HG03439 (cell line): Measurements from ENCODE around the gene SPN.
"Not testable (repeated sequence)": the region's sequence is repeated elsewhere in the genome, so short reads cannot be mapped to it uniquely, and the experiment has no call there.

Source experiments
- ATAC-seq: cut with Tn5 transposase; IDR thresholded peaks from one replicate; pipeline ENCODE4 v1.9.1; 2021; ENCODE audit warnings: mild to moderate bottlenecking, moderate library complexity; ENCODE audit not compliant: unreplicated experiment

The SPN gene, protein sequence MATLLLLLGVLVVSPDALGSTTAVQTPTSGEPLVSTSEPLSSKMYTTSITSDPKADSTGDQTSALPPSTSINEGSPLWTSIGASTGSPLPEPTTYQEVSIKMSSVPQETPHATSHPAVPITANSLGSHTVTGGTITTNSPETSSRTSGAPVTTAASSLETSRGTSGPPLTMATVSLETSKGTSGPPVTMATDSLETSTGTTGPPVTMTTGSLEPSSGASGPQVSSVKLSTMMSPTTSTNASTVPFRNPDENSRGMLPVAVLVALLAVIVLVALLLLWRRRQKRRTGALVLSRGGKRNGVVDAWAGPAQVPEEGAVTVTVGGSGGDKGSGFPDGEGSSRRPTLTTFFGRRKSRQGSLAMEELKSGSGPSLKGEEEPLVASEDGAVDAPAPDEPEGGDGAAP

DNA sequence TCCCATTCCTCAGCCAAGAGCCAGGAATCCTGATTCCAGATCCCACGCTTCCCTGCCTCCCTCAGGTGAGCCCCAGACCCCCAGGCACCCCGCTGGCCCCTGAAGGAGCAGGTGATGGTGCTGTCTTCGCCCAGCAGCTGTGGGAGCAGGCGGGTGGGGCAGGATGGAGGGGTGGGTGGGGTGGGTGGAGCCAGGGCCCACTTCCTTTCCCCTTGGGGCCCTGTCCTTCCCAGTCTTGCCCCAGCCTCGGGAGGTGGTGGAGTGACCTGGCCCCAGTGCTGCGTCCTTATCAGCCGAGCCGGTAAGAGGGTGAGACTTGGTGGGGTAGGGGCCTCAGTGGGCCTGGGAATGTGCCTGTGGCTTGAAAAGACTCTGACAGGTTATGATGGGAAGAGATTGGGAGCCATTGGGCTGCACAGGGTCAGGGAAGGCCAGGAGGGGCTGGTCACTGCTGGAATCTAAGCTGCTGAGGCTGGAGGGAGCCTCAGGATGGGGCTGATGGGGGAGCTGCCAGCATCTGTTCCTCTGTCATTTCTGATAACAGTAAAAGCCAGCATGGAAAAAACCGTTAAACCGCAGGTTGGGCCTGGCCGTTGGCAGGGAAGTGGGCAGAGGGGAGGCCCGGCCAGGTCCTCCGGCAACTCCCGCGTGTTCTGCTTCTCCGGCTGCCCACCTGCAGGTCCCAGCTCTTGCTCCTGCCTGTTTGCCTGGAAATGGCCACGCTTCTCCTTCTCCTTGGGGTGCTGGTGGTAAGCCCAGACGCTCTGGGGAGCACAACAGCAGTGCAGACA is at the start of gene SPN:
SPN (plus strand) TSS at position 232 of the 791 bp plus-strand sequence; CDS start at position 714, 482 bp downstream.
- no peak for ATAC-seq

DNA sequence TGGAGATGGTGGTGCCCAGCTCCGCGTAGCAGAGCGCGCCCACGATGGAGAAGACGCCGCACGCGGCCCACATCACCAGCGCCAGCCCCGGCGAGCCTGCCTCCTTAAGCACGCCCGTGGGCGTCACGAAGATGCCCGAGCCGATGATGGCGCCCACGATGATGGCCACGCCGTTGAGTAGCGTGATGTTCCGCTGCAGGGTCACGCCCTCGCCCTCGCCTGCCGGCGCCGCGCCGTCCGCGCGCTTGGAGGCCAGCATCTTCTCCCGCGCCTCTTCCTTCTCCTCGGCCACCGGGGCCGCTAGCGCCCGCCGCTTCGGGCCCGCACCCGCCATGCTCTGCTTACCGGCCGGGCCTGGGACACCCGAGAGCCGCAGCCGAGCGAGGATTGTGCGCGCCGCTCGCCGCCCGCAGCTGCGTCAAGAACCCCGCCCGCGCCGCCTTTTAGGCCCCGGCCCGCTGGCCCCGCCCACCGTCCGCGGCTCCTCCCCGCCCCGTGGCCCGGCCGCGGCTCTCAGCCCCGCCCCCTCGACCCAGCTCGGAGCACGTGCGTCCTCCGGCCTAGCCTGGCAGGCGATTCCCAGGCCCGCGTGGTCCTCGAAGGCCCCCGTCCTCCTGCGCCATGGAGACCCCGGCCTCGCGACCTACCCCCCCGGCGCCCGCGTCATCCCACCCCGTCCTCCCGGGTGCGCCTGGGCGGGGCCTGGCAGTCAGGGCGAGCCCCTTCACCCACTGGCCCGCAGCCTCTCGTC is 49.6 kb upstream of the SPN start:
- peak; percentile 40 for ATAC-seq

DNA sequence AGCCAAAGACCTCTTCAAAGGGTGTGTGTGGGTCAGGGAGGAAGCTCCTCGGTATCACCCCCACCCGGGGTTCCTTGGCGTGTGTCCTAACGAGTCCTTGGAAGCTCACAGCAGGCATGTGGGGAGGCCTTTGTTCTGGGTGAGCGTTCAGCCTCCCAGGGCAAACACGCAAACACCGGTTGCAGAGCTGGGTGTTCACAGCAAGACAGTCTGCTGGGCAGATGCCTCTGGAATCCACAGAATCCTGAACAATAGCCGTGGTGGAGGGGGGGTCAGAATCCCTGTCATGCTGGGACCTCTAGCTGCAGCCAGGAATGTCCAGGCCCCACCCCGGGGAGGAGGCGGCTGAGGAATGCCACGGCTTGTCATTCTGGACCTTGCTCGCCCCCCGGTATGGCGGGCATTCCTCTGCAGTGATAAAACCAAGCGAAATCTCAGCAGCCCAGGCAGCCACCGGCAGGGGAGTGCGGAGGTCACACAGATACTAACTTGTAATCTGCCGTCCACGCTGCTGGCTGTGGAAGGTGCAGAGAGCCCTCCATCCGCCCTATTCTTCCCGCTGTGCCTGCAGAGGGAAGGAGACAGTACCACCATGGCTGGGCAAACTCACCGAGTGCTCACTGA is 48.2 kb upstream of the SPN start:
- not testable (repeated sequence) for ATAC-seq

DNA sequence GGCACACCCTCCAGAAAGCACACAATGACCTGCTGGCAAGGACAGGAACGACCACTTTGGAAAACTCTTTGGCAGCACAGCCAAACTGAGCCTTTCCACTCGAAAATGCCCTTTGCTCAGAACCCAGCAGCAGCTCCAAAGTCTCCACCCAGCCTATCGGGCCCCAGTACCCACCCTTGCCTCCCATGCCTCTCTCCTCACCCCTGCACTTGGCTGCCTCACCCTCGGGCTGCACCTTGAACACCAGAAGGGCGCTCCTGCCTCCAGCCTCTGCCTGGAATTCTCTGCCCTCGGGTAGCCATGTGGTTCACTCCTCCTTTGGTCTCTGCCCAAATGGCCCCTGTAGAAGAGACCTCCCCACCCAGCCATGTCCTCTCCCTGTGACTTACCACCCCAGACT is 46.9 kb upstream of the SPN start:
- not testable (repeated sequence) for ATAC-seq

DNA sequence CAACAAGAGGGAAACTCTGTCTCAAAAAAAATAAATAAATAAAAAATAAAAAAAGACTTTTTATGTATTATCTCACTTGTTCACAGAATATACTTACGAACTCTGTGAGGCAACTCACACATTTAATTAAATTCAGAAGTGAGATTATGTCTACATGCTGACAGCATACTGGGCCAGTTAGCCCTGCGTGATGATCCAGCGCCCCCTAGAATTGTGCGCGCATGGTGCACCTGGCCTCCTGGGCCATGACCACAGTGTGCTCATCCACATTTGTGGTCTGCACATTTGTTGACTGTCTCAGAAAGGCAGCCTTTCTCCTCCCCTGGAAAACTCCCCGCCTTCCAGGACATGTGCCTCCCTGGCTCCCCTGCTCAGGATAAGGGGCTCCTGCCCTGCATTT is 42.5 kb upstream of the SPN start:
- not testable (repeated sequence) for ATAC-seq

DNA sequence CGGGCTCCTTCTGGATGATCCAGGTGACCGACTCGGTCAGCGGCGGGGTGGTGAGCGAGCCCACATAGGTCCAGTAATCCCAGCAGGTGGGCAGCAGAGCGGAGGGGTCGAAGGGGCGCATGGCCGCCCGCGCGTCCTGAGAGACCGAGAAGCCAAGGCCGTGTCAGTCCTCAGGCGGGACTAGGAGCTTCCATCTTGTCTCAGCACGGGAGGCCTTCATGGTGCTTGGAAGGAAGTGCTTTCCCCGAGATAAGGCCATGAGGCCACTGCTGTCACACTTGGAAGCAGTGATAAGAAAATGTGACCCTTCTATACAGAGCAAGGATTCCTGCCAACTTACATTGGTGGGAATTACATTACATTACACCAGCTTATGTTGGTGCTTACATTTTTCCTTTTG is 40.3 kb upstream of the SPN start:
- not testable (repeated sequence) for ATAC-seq

DNA sequence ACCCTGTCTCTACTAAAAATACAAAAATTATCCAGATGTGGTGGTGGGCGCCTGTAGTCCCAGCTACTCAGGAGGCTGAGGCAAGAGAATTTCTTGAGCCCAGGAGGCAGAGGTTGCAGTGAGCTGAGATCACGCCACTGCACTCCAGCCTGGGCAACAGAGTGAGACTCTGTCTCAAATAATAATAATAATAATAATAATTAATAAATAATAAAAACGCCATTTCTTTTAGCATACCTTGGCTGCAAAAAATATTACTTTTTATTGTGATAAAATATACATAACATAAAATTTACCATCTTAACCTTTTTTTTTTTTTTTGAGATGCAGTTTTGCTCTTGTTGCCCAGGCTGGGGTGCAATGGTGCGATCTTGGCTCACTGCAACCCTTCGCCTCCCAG is 39.8 kb upstream of the SPN start:
- ATAC-seq, result not testable (repeated sequence)

DNA sequence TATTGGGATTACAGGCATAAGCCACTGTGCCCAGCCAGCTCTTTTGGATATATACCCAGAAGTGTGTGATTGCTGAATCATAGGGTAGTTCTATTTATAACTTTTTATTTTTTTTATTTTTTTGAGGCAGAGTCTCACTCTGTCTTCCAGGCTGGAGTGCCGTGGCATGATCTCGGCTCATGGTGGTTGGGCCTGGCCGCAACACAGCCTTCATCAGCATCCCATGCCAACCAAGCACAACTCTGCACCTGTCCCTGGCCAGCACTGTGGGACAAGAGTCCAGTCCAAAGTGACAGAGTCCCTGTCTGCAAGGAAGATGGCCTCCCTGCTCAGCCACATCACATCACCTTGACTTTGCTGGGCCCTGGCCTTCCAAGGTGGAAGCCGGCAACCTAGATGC is 37.9 kb upstream of the SPN start:
- not testable (repeated sequence) for ATAC-seq

DNA sequence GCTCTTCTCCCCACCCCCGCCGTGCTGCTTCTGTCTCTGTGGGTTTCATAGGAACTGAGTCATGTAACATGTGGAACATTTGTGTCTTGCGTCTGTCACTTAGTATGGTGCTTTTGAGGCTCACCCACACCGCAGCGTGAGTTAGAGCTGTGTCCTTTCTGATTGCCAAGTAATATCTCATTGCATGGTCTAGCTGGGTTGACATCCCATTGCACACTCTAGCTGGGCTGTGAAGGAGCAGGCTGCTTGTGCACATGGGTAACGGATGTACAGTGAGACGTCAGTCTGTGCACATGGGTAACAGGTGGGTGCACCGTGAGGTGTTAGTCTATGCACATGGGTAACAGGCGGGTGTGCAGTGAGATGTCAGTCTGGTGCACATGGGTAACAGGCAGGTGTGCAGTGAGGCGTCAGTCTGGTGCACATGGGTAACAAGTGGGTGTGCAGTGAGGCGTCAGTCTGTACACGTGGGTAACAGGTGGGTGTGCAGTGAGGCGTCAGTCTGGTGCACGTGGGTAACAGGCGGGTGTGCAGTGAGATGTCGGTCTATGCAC is 36.2 kb upstream of the SPN start:
- ATAC-seq, result not testable (repeated sequence)

DNA sequence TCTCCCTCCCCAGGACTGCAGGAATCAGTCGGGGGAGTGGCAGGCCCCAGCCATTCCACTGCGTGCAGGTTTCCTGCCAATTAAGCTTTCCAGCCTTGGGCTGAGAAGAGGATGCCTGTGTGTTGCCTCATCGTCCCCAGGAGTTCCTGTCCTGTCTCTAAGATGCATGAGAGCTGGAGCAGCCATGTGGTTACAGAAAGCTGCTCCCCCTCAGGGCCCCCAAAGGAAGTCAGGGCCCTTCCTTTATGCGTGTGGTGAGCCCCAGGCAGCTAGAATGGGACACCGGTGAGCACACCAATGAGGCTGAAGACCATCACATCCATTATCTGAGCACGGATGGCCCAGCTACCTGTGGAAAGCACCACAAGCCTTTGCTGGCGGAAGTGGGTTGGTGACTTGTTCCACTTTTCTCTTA is 35.4 kb upstream of the SPN start:
- not testable (repeated sequence) for ATAC-seq

DNA sequence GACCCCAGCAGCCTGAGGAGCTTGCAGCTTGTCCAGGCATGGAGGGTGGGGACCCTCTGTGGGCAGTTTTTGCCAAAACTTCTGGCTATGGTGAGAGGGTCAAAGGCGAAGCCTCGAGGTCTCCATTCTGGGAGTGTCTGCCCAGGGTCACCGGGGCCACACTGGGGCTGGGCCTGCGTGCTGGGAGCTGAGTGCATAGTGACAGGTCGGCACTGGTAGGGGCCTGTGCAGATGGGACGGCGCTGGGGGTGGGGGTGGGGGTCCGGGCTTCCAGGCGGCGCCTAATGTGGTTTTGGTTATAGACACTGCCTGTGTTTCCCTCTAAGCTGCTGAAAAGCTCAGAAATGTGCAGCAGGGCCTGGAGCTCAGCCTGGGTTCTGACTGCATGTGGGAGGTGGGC is 34.3 kb upstream of the SPN start:
- ATAC-seq, result not testable (repeated sequence)

DNA sequence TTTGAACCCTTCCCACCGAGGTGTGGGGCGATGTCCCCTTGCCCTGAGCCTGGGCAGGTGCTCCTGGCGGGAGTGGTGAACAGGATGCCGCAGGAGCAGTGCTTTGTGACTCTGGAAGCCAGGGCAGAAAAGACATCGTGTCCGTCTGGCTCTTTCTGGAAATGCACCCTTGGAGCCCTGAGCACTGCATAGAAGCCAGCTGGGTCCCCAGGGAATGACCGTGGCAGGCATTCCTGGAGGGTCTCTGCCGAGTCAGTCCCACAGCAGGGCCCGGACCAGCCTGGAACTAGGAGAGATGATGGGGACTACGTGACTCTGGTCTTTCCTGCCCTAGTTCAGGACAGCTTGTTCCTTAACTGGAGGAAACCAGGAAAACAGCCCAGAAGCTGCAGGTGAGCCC is 33.7 kb upstream of the SPN start:
- not testable (repeated sequence) for ATAC-seq

DNA sequence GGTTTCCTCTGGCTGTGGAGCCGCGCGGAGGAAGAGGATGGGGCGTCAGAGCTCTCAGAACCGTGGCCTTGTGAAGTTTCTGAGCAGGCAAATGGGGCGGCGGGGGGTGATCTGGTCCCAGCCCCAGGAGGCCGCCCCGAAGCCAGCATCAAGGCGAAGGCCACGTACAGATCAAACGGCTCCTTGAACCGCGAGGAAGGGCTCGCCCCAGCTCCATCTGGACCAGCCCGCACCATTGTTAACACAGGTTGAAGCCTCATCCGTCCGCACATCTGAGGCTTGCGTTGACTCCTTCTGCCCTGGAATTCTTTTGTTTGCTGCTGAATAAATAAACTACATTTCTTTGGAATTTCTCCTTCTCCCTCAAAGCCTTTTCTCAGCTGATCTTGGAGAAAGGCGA is 31.4 kb upstream of the SPN start:
- ATAC-seq, result not testable (repeated sequence)

DNA sequence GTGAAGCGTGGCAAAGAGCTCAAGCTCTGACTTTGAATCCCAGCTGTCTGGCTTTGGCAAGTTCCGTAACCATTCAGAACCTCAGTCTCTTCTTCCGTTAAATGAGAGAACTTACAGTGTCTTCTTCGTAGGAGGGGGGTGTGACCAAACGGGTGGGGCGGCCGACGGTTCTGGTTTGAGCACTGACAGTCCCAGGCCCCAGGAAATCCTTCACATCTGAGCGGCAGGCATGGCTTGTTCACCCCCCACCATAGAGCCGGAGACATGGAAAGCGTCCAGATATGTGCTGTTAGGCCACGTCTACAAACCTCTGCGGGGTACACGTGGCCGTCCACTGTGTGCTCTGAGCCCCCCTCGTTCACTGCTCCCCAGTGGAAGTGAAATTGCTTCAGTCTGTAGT is 27.1 kb upstream of the SPN start:
- ATAC-seq, result not testable (repeated sequence)

DNA sequence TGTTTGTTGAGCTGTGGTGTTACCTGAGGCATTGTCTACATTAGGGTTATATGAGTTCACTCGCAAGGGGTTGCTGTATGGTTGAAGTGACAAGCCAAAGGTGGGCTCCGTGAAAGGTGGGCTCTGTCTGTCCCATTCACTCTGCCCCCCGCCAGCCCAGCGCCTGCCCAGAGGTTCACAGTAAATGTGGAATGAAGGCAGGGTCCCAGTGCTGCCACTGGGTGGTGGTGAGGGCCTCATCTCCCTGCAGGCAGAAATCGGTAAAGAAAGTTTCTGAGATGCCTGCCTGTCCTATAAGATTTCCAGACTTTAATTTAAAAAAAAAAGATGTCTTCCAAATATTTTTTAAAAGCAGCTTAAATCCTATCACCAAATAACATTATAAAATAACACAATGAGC is 26.7 kb upstream of the SPN start:
- ATAC-seq, result not testable (repeated sequence)

DNA sequence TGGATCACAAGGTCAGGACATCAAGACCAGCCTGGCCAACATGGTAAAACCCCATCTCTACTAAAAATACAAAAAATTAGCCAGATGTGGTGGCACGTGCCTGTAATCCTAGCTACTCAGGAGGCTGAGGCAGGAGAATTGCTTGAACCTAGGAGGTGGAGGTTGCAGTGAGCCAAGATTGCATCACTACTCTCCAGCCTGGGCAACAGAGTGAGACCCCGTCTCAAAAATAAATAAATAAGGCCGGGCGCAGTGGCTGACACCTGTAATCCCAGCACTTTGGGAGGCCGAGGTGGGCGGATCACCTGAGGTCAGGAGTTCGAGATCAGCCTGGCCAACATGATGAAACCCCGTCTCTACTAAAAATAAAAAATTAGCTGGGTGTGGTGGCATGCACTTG is 24.3 kb upstream of the SPN start:
- not testable (repeated sequence) for ATAC-seq

DNA sequence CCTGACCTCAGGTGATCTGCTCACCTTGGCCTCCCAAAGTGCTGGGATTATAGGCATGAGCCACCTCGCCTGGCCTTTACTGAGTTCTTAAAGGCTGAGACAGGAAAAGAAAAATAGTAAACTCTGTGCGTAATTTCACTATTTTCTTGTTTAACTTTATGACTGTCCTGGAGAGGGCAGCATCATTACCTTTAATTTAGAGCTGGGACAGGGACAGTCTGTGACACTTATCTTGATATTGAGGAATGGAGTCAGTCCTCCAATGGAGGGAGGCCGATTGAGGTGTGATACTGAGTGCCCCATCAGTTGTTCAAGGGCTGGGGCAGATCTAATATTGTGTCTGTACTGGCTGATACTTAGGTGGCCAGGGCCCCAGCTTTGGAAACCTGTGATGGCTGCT is 21.5 kb upstream of the SPN start:
- no peak for ATAC-seq

DNA sequence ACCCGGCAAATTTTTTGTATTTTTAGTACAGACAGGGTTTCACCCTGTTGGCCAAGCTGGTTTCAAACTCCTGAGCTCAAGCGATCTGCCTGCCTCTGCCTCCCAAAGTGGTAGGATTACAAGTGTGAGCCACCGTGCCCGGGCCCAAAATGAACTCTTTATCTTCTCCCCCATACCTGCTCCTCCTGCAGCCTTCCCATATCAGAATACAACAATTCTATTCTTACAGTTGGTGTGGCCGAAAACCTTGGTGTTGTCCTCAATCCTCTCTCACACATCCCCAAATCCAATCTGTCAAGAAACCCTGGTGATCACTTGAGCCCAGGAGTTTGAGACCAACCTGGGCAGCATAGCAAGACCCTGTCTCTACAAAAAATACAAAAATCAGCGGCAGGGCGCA is 19.5 kb upstream of the SPN start:
- ATAC-seq, result no peak

DNA sequence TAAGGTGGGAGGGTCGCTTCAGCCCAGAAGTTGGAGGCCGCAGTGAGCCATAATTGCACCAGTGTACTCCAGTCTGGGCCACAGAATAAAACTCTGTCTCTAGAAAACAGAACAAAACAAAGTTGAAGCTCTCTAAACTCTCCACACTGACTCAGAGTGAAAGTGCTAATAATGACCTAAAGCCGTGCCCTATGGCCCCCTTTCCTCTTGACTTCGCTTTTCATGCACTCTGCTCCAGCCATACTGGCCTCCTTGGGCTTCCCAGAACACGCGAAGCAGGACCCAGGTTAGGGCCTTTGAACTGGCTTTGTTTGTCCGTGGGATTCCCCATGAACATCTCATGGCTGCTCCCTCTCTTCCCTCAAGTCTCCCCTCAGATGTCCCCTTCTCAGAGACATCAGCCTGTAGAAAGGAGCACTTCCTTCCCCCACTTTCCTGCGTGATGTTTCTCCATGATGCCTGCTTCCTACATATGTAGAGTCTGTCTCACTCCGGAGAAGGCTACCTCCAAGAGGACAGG is 18.6 kb upstream of the SPN start:
- no peak for ATAC-seq

DNA sequence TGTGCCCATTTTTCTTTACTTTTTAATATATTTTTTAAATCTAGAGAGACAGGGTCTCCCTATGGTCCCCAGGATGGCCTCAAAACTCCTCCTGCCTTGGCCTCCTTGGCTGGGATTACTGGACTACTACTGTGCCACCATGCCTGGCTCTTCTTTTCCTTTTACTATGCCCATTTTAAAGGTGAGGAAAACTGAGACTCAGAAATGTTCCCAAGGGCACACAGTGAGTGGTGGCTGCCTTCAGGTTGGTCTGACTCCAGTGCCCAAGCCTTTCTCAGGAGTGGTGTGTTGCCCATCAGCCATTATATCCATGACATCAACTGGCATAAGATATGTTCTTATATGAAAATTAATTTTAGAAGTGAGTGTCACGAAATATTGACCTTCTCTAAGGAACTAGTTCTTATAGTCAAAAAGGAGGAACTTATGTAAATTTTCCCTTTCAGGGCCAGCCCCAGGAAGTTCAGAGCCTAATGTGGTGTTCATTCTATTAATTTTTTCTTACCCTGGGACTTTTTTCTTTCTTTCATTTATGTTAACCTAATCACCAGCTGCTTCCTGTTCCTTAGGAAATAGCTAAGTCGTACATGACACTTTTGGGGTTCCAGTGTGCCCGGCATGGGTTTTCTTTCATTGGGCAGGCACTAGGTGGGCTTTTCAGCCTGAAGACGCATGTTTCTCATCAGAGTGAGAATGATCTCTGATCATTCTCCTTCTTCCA is 17.9 kb upstream of the SPN start:
- ATAC-seq, result no peak
